Body of pancreas (tissue), 4 donors: Measurements from ENCODE around the gene C4orf50. TPM values are rescaled to one million over a fixed set of nuclear protein-coding genes. Genes with fewer than 3 reads are reported as not detected.
"Not testable (repeated sequence)": the region's sequence is repeated elsewhere in the genome, so short reads cannot be mapped to it uniquely, and the experiment has no call there.

Experiments used
- ATAC-seq: fragments of 150-250 bp; one replicate; pipeline ENCODE4 v1.9.1; 2016
- DNase-seq, 4 donors: peaks; one replicate each; pipeline ENCODE4 v3.0.0-alpha.2; 2019
- H3K27ac ChIP-seq, 4 donors: fragments of 200-600 bp; sonication (generic); 1 replicate in 3 of 4; 2 replicates in 1 of 4; pipeline versions ENCODE4 v1.5.1 to v1.6.1; 2016 to 2019; ENCODE audit warnings: mild to moderate bottlenecking in 1 of 4, mixed read lengths in 1 of 4, moderate library complexity in 1 of 4
- H3K27me3 ChIP-seq, 2 donors: fragments of 200-600 bp; sonication (generic); one replicate each; pipeline ENCODE4 v1.6.0; 2016; ENCODE audit warnings: mild to moderate bottlenecking in 1 of 2
- H3K36me3 ChIP-seq, 2 donors: fragments of 200-600 bp; sonication (generic); replicated peaks in 1 of 2; 2 replicates each; pipeline ENCODE4 v1.5.1; 2016; ENCODE audit warnings: low read depth in 2 of 2; ENCODE audit not compliant: insufficient read depth in 1 of 2
- H3K4me1 ChIP-seq: fragments of 200-600 bp; sonication (generic); one replicate; pipeline ENCODE4 v1.6.0; 2016
- H3K4me3 ChIP-seq, 2 donors: fragments of 200-600 bp; sonication (generic); 1 replicate in 1 of 2; 2 replicates in 1 of 2; pipeline ENCODE4 v1.5.1; 2016 to 2019
- H3K9me3 ChIP-seq, 3 donors: fragments of 200-600 bp; sonication (generic); 1 replicate in 2 of 3; 2 replicates in 1 of 3; pipeline ENCODE4 v1.5.1; 2016
- POLR2A ChIP-seq, 3 donors: fragments of 450-650 bp; IDR thresholded peaks; one replicate each; pipeline ENCODE4 v1.6.1; 2016; ENCODE audit warnings: antibody characterized with exemption in 3 of 3, mild to moderate bottlenecking in 2 of 3
- WGBS, 2 donors: methylation state at CpG; one replicate each; pipeline ENCODE4 v1.1.5; 2017; 5-methylcytosine and 5-hydroxymethylcytosine counted together
- intact Hi-C: fragments of 100-400 bp; cut with DNase I; formaldehyde crosslinking; loops from one replicate; pipeline ENCODE4 v1.15.1; 2023
- total RNA-seq, 2 donors: library from RNA; depleted of rRNA; stranded (reverse); fragments of >200 nt; gene quantifications; one replicate each; pipeline ENCODE4 v1.1.0, GENCODE V29; 2016
- TF ChIP-seq, protein P1 (sequence below), 7 experiments: fragments of 450-650 bp in 4 of 7; fragments of 200-600 bp in 3 of 7; sonication (generic) in 3 of 7; IDR thresholded peaks; one replicate each; pipeline ENCODE4 v1.5.1; 2016 to 2019; ENCODE audit warnings: antibody characterized with exemption in 7 of 7

The C4orf50 gene
- total RNA-seq, 2 donors from 2014 or later, result 0.26 TPM; not detected in 1

DNA sequence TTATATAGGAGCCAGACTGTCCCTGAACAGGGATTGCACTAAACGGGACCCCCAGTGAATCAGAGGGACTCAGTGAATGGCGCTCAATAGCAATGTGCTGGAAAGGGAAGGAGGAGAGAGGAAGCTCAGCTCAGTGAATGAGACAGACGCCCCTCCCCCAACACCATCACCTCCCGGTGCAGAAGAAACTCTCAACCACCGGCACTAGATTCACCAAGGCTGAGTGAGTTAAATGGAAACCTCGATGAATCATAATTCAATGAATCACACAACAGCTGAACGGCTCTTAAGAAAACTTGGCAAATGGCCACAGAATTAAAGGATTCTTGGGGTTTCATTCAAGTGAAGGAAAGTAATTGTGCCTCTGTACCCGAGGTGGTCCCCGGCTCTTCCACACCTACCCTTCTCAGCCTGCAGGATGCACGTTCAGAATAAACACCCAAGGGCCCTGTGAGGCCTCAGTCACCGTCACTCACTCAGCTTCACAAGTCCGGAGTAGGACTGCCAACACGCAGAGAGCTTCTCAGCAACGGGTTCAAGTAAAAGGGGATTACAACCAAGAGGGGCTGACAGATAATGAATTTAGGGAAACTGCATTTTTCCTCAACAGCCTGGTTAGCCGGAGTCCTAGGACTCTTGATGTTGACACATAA, 154.6 kb downstream of the C4orf50 start:
- TF ChIP-seq, protein P1, sequence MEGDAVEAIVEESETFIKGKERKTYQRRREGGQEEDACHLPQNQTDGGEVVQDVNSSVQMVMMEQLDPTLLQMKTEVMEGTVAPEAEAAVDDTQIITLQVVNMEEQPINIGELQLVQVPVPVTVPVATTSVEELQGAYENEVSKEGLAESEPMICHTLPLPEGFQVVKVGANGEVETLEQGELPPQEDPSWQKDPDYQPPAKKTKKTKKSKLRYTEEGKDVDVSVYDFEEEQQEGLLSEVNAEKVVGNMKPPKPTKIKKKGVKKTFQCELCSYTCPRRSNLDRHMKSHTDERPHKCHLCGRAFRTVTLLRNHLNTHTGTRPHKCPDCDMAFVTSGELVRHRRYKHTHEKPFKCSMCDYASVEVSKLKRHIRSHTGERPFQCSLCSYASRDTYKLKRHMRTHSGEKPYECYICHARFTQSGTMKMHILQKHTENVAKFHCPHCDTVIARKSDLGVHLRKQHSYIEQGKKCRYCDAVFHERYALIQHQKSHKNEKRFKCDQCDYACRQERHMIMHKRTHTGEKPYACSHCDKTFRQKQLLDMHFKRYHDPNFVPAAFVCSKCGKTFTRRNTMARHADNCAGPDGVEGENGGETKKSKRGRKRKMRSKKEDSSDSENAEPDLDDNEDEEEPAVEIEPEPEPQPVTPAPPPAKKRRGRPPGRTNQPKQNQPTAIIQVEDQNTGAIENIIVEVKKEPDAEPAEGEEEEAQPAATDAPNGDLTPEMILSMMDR (IDR thresholded peaks at IDR 0.05), result no peak
- no peak for TF ChIP-seq POLR2A (IDR thresholded peaks at IDR 0.05)
- intact Hi-C loops, result no loop called here
- H3K27me3 ChIP-seq, result no peaks in the 10 kb centered on the region
- no peak for DNase-seq
- H3K9me3 ChIP-seq, result no peaks in the 10 kb centered on the region
- no peaks in the 10 kb centered on the region for H3K4me1 ChIP-seq
- no peaks in the 10 kb centered on the region for H3K36me3 ChIP-seq
- no peak overlapping the region for H3K27ac ChIP-seq
- no peak overlapping the region for H3K4me3 ChIP-seq
- 39 to 49% methylated on average over 15 of the region's 15 CpGs for WGBS, 2 donors
- ATAC-seq, result no peak

DNA sequence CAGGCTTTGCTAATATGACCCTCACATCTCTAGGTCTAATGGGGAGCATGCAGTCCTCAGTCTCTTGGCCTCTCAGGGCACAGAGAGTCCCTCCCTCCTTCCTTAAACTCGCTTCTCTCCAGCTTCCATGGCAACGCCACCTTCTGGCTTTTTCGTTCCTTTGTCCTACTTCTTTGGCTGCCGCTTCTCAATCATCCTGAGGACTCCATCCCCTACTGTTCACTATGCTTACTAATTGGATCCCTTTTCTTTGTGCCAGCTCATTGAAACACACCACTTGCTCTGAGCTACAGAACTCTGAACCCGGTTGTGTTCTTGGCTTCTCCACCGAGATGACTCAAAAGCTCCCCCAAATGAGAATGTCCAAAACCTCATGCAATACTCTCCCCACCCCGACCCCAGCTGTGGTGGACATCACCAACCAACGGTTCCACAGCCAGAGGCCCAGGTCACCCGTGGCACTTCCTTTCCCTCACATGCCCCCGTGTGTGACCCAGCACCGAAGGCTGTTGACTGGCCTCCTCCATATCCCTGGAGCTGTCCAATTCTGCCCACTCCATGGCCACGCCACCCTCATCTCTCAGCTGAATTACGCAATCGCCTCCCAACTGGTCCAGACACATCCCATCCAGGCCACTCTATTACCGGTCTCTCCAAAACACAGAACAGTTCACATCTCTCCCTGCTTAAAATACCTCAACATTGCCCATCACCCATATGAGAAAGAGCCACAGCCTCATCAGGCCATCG, 160.0 kb downstream of the C4orf50 start:
- ATAC-seq (no peak), DNase-seq (no peak)
- Histone ChIP-seq H3K27ac (no peak overlapping the region), H3K4me3 (no peak overlapping the region), H3K27me3 (no peaks in the 10 kb centered on the region), H3K36me3 (no peaks in the 10 kb centered on the region), H3K9me3 (no peaks in the 10 kb centered on the region), H3K4me1 (no peaks in the 10 kb centered on the region)
- TF ChIP-seq, protein P1 (IDR thresholded peaks at IDR 0.05), result no peak
- TF ChIP-seq POLR2A (IDR thresholded peaks at IDR 0.05), result no peak
- WGBS, 2 donors, result 69 to 72% methylated on average over 16 of the region's 16 CpGs
- intact Hi-C loops, result no loop called here

DNA sequence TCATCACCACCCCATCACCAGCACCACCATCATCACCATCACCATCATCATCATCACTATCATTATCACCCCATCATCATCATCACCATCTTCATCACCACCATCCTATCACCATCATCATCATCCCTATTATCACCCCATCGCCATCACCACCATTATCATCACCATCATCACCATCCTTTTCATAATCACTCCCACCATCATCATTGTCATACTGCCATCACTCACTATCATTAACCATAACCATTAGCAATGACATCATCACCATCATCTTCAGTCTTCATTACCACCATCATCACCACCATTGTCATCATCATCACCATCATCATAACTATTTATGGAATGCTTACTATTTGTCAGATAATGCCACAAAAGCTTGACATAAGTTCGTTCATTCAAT, 161.0 kb downstream of the C4orf50 start:
- TF ChIP-seq, protein P1 (IDR thresholded peaks at IDR 0.05), result no peak
- TF ChIP-seq POLR2A (IDR thresholded peaks at IDR 0.05), result no peak
- H3K4me3 ChIP-seq, result no peak overlapping the region
- no peak overlapping the region for H3K27ac ChIP-seq
- H3K4me1 ChIP-seq, result no peaks in the 10 kb centered on the region
- 61 to 63% methylated on average over 2 of the region's 2 CpGs for WGBS, 2 donors
- no peaks in the 10 kb centered on the region for H3K27me3 ChIP-seq
- ATAC-seq, result no peak
- intact Hi-C loops, result no loop called here
- DNase-seq, result no peak
- H3K9me3 ChIP-seq, result no peaks in the 10 kb centered on the region
- H3K36me3 ChIP-seq, result no peaks in the 10 kb centered on the region

DNA sequence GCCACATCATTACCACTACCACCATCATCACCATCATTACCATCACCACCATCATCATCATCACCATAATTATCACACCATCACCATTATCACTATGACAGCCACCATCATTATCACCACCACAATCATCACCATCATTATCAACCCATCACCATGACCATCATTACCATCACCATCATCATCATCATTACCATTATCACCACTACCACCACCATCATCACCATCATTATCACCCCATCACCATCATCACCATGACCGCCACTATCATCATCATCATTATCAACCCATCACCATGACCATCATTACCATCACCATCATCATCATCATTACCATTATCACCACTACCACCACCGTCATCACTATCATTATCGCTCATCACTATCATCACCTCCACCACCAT, 161.9 kb downstream of the C4orf50 start:
- intact Hi-C loops, H3K4me1 ChIP-seq, H3K9me3 ChIP-seq, H3K27me3 ChIP-seq, H3K27ac ChIP-seq, H3K4me3 ChIP-seq, H3K36me3 ChIP-seq, DNase-seq, ATAC-seq: not testable (repeated sequence)
- 88 to 94% methylated on average over 3 of the region's 3 CpGs for WGBS, 2 donors

DNA sequence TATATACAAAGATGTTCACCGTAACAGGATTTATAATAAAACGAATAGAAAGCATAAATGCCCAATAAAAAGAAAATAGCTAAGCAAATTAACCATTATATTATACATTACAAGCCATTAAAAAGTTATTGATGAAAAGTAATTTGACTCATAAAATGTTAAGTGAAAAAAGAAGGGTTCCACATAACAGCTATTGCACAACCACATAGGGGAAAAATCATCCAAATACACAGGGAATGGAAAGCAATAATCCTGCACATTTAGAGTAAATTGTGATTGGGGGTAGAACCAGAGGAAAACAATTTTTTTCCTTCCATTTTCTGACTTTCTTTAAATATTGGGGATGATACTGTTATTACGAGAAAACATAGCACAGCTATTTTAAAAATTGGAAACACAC, 163.3 kb downstream of the C4orf50 start:
- Histone ChIP-seq H3K9me3 (no peaks in the 10 kb centered on the region), H3K36me3 (no peaks in the 10 kb centered on the region), H3K27me3 (no peaks in the 10 kb centered on the region), H3K27ac (no peak overlapping the region), H3K4me3 (no peak overlapping the region), H3K4me1 (no peaks in the 10 kb centered on the region)
- TF ChIP-seq, protein P1 (IDR thresholded peaks at IDR 0.05), result no peak
- TF ChIP-seq POLR2A (IDR thresholded peaks at IDR 0.05), result no peak
- ATAC-seq, result no peak
- intact Hi-C loops, result no loop called here
- DNase-seq, result no peak
- WGBS, 2 donors, result 63 to 64% methylated on average over 3 of the region's 3 CpGs
